Osteoblast (primary cell): ENCODE results near the gene MRPL4. TPM values are rescaled to one million over a fixed set of nuclear protein-coding genes. Genes with fewer than 3 reads are reported as not detected.

Experiments used
- DNase-seq: peaks from one replicate; pipeline ENCODE4 v3.0.0; 2011; ENCODE audit warnings: low spot score, mixed read lengths; ENCODE audit not compliant: insufficient read length; ENCODE audit errors: missing footprints
- H2AFZ ChIP-seq: 2 replicates; pipeline ENCODE4 v1.6.0; 2011; ENCODE audit warnings: mild to moderate bottlenecking, low read length
- H3K27ac ChIP-seq: 2 replicates; pipeline ENCODE4 v1.5.1; 2011; ENCODE audit warnings: mild to moderate bottlenecking, low read depth, low read length, moderate library complexity
- H3K27me3 ChIP-seq: 2 replicates; pipeline ENCODE4 v1.6.0; 2012; ENCODE audit warnings: mild to moderate bottlenecking, control low read depth, inconsistent platforms, low read length, moderate library complexity; ENCODE audit not compliant: insufficient read depth
- H3K36me3 ChIP-seq: 2 replicates; pipeline ENCODE4 v1.5.1; 2011; ENCODE audit warnings: mild to moderate bottlenecking, low read length, control low read depth, moderate library complexity; ENCODE audit not compliant: insufficient read depth
- H3K4me1 ChIP-seq: 2 replicates; pipeline ENCODE4 v1.5.1; 2011; ENCODE audit warnings: mild to moderate bottlenecking, low read length, control low read depth, moderate library complexity; ENCODE audit not compliant: insufficient read depth
- H3K4me2 ChIP-seq: 2 replicates; pipeline ENCODE4 v1.6.0; 2011; ENCODE audit warnings: mild to moderate bottlenecking, low read length; ENCODE audit not compliant: insufficient read depth
- H3K4me3 ChIP-seq: fragments of 200-600 bp; sonication (generic); 3 replicates; pipeline ENCODE4 v1.5.1; 2012; ENCODE audit warnings: mild to moderate bottlenecking, low read length, inconsistent platforms; ENCODE audit not compliant: insufficient read depth
- H3K79me2 ChIP-seq: 2 replicates; pipeline ENCODE4 v1.6.0; 2012; ENCODE audit warnings: mild to moderate bottlenecking, low read length, control low read depth, inconsistent platforms; ENCODE audit not compliant: insufficient read depth
- H3K9me3 ChIP-seq: 2 replicates; pipeline ENCODE4 v1.5.1; 2011; ENCODE audit warnings: low read depth, low read length, control low read depth
- H4K20me1 ChIP-seq: 2 replicates; pipeline ENCODE4 v1.6.0; 2012; ENCODE audit warnings: mild to moderate bottlenecking, low read length, control low read depth; ENCODE audit not compliant: insufficient read depth
- total RNA-seq: library from RNA; depleted of rRNA; stranded (reverse); fragments of >200 nt; gene quantifications from 2 replicates; pipeline ENCODE4 v1.2.3, GENCODE V29; 2012
- TF ChIP-seq, protein P1 (sequence below): IDR thresholded peaks from 2 replicates; pipeline ENCODE4 v1.5.1; 2011; ENCODE audit warnings: mild to moderate bottlenecking, low read depth, low read length, moderate library complexity; ENCODE audit errors: extremely low read depth

Gene MRPL4
- total RNA-seq, 1 donor, result 37.3 TPM

GRCh38 chr19:10254244-10254643 is 2.2 kb downstream of the MRPL4 start:
- no peak for DNase-seq
- H3K4me2 ChIP-seq, result no peak overlapping the region
- H3K27ac ChIP-seq, result no peak overlapping the region
- H3K4me1 ChIP-seq, result peaks cover 5% of the 10 kb centered on the region
- H3K36me3 ChIP-seq, result peaks cover 33% of the 10 kb centered on the region
- TF ChIP-seq, protein P1, sequence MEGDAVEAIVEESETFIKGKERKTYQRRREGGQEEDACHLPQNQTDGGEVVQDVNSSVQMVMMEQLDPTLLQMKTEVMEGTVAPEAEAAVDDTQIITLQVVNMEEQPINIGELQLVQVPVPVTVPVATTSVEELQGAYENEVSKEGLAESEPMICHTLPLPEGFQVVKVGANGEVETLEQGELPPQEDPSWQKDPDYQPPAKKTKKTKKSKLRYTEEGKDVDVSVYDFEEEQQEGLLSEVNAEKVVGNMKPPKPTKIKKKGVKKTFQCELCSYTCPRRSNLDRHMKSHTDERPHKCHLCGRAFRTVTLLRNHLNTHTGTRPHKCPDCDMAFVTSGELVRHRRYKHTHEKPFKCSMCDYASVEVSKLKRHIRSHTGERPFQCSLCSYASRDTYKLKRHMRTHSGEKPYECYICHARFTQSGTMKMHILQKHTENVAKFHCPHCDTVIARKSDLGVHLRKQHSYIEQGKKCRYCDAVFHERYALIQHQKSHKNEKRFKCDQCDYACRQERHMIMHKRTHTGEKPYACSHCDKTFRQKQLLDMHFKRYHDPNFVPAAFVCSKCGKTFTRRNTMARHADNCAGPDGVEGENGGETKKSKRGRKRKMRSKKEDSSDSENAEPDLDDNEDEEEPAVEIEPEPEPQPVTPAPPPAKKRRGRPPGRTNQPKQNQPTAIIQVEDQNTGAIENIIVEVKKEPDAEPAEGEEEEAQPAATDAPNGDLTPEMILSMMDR, result no peak
- H2AFZ ChIP-seq, result no peak overlapping the region
- no peak overlapping the region for H3K4me3 ChIP-seq
- H3K9me3 ChIP-seq, result no peaks in the 10 kb centered on the region
- no peaks in the 10 kb centered on the region for H3K27me3 ChIP-seq
- no peaks in the 10 kb centered on the region for H4K20me1 ChIP-seq
- H3K79me2 ChIP-seq, result peaks cover 21% of the 10 kb centered on the region

DNA sequence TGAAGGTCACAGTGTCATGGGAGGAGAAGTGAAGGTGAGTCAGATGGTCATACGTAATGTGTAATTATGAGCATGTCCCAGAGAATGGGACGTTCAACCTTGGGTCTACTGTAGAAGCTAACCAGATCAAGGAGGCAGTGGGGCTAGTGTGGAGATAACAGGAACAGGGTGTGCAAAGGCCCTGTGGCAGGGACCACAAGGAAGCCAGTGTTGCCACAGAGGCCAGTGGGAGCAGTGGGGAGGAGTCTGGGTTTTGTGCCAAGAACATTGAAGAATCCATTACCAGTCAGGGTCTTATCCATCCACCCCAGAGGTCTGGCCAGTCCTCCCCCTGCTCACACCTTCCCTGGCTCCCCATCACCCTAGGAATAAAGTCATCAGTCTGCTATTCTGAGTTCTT is 3.3 kb downstream of the MRPL4 start:
- Histone ChIP-seq H3K9me3 (no peaks in the 10 kb centered on the region), H3K27me3 (no peaks in the 10 kb centered on the region), H3K36me3 (peaks cover 38% of the 10 kb centered on the region), H4K20me1 (no peaks in the 10 kb centered on the region), H2AFZ (no peak overlapping the region), H3K27ac (no peak overlapping the region), H3K4me1 (peaks cover 5% of the 10 kb centered on the region), H3K4me3 (no peak overlapping the region), H3K4me2 (no peak overlapping the region), H3K79me2 (peaks cover 21% of the 10 kb centered on the region)
- TF ChIP-seq, protein P1, result no peak
- DNase-seq, result no peak

GRCh38 chr19:10256551-10256950 is 4.5 kb downstream of the MRPL4 start:
- no peaks in the 10 kb centered on the region for H3K27me3 ChIP-seq
- H3K4me3 ChIP-seq, result no peak overlapping the region
- no peak overlapping the region for H2AFZ ChIP-seq
- peaks cover 21% of the 10 kb centered on the region for H3K79me2 ChIP-seq
- DNase-seq, result peak; percentile 23
- no peak overlapping the region for H3K27ac ChIP-seq
- H3K36me3 ChIP-seq, result peaks cover 38% of the 10 kb centered on the region
- H4K20me1 ChIP-seq, result no peaks in the 10 kb centered on the region
- TF ChIP-seq, protein P1, result no peak
- H3K4me1 ChIP-seq, result peaks cover 5% of the 10 kb centered on the region
- H3K4me2 ChIP-seq, result no peak overlapping the region
- H3K9me3 ChIP-seq, result no peaks in the 10 kb centered on the region

DNA sequence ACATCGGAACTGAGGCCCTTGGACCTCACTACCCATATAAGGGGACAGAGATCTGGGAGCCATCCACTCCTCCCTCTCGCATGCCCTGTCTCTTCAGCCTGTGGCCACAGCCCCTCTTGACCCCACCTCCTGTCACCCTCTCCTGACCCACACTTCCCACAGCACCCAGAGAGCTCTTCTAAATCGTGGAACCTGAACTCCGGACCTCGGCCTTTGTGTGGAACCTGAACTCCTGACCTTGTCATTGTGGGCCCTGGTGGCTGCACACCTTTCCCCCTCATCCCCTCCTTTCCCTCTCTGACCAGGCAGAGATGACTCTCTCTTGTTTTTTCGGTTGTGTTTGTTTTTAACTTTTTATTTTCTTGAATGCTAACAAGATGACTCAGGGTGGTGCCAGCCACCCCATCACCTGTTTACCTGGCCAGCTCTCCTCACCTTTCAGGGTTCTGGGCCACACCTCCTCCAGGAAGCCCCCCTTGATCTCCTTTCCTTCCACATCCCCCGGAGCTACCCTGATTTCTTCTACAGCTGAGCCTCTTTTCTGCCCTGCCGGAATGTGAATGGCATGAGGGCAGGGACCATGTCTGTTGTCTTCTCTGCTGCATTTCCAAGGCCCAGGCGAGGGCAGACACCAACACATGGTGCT is 5.1 kb downstream of the MRPL4 start:
- Histone ChIP-seq H3K27me3 (no peaks in the 10 kb centered on the region), H2AFZ (no peak overlapping the region), H3K79me2 (peaks cover 20% of the 10 kb centered on the region), H3K4me3 (no peak overlapping the region), H3K4me1 (peaks cover 5% of the 10 kb centered on the region), H3K36me3 (peaks cover 38% of the 10 kb centered on the region), H3K4me2 (no peak overlapping the region), H3K9me3 (no peaks in the 10 kb centered on the region), H3K27ac (no peak overlapping the region), H4K20me1 (no peaks in the 10 kb centered on the region)
- TF ChIP-seq, protein P1, result no peak
- DNase-seq, result peak; percentile 18
